Measurements from ENCODE around the gene TMEM212.
"Not testable (repeated sequence)": the region's sequence is repeated elsewhere in the genome, so short reads cannot be mapped to it uniquely, and the experiment has no call there.

TMEM212 gene

DNA sequence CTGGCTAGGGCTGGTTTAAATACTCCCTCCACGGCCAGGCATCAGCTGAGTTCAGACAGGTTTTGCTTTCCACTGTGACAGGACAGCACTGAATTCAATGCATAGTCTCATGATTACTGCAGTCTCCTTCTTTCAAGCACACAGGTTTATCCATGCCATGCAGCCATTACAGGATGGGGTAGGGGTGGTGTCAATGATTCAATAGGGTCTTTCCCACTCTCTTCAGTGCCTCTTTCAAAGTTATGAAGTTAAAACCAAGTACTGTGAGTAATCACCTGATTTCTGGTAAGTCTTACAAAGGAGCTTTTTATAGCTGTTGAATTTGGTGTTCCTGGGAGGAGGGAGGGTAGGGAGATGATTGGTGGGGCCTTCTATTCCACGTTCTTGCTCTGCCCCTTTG, 47.2 kb downstream of the TMEM212 start:
- DNase-seq (ENCODE audit: low read depth in 2 of 2) = no peak

DNA sequence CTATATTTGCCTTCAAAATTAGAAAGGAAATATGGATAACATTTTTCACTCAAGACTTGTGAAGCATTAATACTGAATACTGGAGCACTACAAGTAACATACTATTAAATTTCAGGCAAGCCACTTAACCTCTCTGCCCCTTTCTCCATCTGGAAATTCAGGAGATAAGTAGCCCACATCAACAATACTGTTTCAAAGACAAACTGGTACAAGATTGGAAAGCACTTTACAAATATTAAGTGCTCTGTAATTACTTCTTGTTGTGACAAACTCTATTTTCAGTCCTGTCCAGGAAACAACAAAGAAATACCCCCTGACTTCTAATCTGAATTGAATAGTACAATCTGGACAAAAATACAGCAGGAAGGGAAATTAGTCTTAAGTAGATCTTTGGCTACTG, 49.3 kb downstream of the TMEM212 start:
- no peak for DNase-seq (ENCODE audit: low read depth in 2 of 2)

DNA sequence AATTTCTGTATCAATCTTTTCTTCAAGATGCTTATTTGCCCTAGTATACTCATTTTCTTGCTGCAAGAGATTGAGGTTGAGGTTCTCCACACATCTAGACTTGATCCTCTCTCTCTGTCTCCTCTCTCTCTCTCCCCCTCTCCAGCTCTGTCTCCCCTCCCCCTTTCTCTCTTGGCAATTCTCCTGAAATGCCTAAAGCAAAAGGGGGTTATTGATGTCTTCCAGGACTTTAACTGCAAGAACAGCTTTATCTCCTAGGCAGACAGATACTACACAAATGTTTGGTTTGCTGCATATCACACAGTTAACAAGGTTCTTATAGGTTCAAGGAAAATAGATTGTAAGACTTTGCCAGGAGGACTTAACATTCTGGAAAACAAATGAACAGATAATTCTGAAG, 52.1 kb downstream of the TMEM212 start:
- DNase-seq (ENCODE audit: low read depth in 2 of 2) = no peak

DNA sequence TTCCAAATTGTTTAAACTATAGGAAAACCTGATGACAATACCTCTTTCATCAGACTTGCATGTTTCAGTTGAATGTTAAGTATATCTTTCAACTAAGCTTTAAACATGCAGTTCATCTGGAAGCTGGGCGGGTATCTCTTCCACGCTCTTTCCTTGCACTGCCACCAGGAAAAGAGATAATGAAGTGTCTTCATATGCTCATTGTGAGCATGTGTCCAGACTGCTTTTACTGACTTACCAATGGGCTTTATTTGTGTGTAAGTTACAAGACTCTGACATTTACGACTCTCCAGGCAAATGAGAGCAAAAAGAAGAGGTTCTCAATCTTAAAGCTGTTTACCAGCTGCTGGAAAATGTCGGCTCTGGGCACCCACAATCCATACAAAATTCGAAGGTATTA, 52.8 kb downstream of the TMEM212 start:
- DNase-seq (ENCODE audit: low read depth in 2 of 2) = no peak

DNA sequence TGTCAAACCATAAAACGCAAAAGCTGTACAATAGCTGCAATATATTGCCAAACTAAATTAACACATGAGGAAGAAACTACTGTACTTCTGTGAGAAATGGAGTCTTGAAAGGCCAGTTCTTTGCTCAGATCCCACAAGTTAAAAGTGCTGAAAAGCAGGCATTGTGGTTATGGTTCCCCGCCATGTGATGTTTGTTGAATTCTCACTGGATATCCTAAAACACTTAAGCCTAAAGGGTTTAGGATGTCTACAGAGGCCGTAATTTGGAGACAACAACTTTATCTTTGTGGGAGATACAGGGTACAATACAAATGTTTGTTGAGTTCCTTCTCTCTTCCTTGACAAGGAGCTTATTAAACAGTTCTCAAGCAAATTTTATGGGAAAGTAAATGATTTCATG, 53.2 kb downstream of the TMEM212 start:
- DNase-seq (ENCODE audit: low read depth in 2 of 2) = no peak

DNA sequence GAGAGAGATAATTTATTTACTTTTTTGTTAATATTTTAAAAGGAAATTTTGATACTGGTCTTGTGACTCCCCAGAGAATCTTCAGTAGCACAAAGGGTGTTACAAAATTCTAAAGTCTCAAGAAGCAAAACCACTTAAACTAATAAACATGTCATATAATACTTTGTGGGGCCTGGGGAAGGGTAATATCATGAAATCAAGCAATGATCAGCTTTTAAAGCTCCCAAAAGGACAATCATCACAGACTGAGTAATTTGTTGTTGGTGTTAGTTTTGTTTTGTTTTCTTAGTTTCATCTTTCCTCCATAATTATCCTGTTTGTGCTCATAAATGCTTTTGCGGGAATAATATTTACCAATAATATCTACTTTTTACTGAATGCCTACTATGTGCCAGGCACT, 55.0 kb downstream of the TMEM212 start:
- DNase-seq (ENCODE audit: low read depth in 2 of 2) = no peak

DNA sequence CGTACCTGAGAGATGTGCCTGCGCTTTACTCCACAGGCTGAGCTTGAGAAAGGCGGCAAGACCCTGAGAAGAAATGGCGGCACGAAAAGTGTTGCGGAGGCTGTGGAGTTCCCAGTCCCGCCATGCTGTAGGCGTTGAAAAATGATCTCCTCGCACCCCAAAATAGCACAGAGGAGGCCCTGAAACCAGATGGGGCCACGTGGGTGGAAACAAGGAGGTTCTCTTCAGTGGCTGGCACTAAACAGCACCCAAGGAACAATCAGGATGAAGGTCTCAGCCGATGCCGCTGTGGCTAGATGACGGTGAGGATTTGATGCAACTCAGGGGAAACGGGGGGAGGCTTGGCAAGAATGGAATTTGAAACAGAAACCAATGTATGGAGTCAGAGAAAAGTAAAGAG, 57.3 kb downstream of the TMEM212 start:
- DNase-seq (ENCODE audit: low read depth in 2 of 2) = no peak

DNA sequence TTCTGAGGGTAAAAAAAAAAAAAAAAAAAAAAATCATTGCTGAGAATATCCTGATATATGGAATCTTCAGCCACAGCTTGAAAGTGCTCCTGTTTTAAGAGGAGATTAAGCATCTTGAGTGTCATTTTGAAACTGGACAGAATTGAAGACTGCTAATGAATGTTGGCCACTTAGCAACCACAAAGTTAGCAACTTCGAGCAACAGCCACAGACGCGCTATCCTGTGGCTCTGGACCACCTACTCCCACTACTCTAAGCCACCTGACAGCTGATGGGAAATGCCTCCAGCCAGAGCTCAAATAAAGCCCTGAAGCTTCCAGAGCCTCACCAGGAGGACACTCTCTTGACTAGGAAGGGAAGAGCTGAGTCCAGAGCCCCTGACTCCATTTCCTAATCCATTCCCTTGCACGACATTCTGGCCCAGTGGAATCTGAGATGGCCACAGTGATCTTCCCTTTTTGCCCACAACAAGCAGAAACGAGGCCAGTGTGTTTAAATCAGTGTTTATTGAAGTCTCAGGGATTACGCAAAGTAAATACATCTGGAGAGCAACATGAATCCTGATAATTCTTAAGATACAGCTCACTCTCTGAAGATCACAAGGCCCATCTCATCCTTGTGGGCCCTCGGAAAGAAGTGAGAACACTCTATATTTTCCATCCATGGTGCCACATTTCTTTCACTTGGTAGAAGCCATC, 58.6 kb downstream of the TMEM212 start:
- no peak for DNase-seq (ENCODE audit: low read depth in 2 of 2)

DNA sequence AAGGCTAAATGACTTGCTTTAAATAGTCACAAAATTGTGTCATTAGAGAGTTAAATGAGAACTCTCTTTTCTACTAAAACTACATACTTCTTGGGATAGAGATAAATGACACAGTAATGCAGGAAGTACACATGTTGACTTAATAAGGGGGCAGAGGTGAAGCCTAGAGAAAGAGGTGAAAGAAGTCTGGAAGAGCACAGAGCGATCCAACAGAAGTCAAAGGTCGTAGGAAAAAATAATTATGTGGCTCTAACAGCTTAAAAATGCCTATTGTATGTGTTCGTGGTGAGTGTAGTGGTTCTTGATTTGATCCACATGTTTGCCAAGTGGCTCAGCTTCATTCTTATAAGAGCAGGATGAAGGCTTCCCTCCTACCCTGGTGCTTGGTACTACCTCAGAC, 61.7 kb downstream of the TMEM212 start:
- no peak for DNase-seq (ENCODE audit: low read depth in 2 of 2)

DNA sequence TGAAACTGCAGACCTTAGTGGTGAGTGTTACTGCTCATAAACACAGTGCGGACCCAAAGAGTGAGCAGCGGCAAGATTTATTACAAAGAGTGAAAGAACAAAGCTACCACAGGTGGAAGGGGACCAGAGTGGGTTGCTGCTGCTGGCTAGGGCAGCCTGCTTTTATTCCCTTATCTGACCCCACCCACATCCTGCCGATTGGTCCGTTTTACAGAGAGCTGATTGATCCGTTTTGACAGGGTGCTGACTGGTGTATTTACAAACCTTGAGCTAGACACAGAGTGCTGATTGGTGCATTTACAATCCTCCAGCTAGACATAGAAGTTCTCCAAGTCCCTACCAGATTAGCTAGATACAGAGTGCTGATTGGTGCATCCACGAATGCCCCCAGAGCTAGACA, 63.4 kb downstream of the TMEM212 start:
- not testable (repeated sequence) for DNase-seq (ENCODE audit: low read depth in 2 of 2)

DNA sequence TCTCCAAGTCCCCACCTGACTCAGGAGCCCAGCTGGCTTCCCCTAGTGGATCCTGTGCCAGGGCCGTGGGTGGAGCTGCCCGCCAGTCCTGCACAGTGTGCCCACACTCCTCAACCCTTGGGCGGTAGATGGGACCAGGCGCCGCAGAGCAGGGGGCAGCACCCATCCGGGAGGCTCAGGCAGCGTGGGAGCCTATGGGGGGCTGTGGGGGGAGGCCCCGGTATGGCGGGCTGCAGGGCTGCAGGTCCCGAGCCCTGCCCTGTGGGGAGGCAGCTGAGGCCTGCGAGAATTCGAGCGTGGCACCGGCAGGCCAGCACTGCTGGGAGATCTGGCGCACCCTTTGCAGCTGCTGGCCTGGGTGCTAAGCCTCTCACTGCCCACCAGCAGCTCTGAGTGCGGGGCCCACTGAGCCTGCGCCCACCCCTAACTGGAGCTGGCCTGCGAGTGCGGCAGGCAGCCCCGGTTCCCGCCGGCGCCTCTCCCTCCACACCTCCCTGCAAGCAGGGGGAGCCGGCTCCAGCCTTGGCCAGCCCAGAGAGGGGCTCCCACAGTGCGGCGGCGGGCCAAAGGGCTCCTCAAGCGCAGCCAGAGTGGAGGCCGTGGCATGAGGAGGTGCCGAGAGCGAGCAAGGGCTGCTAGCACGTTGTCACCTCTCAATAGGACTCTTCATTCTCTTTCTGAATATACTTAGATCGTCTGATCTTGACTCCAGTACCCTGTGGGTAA, 64.0 kb downstream of the TMEM212 start:
- DNase-seq (ENCODE audit: low read depth in 2 of 2) = no peak

DNA sequence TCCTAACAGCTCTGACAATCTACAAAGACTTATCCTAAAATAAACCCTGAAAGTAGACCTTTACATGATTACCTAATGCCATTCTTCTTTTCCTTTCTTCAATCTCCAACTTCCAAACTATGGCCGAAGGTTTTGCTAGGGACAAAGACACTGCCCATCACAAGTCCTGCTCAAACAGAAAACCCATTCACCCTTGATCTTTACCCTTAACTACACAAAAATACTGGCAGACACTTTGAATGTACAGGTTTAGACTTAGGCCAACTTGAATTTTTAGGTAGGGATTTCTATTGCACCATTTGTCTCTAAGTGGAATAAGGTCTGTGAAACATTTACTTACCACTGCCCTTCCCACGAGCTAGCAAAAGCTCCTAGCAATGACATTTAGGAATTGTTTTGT, 64.6 kb downstream of the TMEM212 start:
- DNase-seq (ENCODE audit: low read depth in 2 of 2) = no peak

DNA sequence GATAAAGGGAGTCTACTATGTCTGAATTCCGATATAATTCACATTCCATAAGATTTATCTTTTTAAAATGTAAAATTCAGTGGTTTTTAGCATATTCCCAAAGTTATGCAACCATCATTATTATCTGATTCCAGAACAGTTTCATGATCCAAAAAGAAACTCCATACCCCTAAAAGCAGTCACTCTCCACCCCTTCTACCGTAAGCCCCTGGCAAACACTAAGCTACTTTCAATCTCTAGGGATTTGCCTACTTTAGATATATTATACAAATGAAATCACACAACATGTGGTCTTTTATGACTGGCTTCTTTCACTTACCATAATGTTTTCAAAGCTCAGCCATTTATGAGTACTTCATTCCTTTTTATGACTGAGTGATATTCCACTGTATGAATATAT, 65.6 kb downstream of the TMEM212 start:
- DNase-seq (ENCODE audit: low read depth in 2 of 2) = no peak
